GM18858 (cell line): ENCODE results near the gene OSTN.

ENCODE experiments used
- ATAC-seq: cut with Tn5 transposase; IDR thresholded peaks from one replicate; pipeline ENCODE4 v1.9.1; 2021; ENCODE audit not compliant: unreplicated experiment

Gene OSTN

GRCh38 chr3:191234216-191234615 lies 35.2 kb downstream of the OSTN start:
- no peak for ATAC-seq

- peak; percentile 99 for ATAC-seq
Measured at GRCh38 chr3:191235331-191236314, 36.6 kb downstream of the OSTN start.

GRCh38 chr3:191236646-191237045 lies 37.6 kb downstream of the OSTN start:
- ATAC-seq = no peak

GRCh38 chr3:191237047-191237882 lies 38.2 kb downstream of the OSTN start:
- no peak for ATAC-seq

GRCh38 chr3:191238321-191238817 lies 39.3 kb downstream of the OSTN start:
- ATAC-seq = no peak

- no peak for ATAC-seq
Measured at GRCh38 chr3:191239407-191240031, 40.5 kb downstream of the OSTN start.

- ATAC-seq = no peak
Measured at GRCh38 chr3:191240486-191240885, 41.4 kb downstream of the OSTN start.

- ATAC-seq = no peak
Measured at GRCh38 chr3:191244242-191244867, 45.3 kb downstream of the OSTN start.

- peak; percentile 50 for ATAC-seq
Measured at GRCh38 chr3:191246034-191246433, 47.0 kb downstream of the OSTN start.

- no peak for ATAC-seq
Measured at GRCh38 chr3:191246630-191247029, 47.6 kb downstream of the OSTN start.

GRCh38 chr3:191253089-191253799 lies 54.2 kb downstream of the OSTN start:
- ATAC-seq = no peak

- no peak for ATAC-seq
Measured at GRCh38 chr3:191254098-191254873, 55.2 kb downstream of the OSTN start.

GRCh38 chr3:191255156-191255555 lies 56.1 kb downstream of the OSTN start:
- no peak for ATAC-seq

- no peak for ATAC-seq
Measured at GRCh38 chr3:191256405-191256804, 57.4 kb downstream of the OSTN start.

- no peak for ATAC-seq
Measured at GRCh38 chr3:191257286-191257685, 58.2 kb downstream of the OSTN start.

- no peak for ATAC-seq
Measured at GRCh38 chr3:191259486-191259885, 60.4 kb downstream of the OSTN start.

- no peak for ATAC-seq
Measured at GRCh38 chr3:191260431-191261303, 61.6 kb downstream of the OSTN start.

GRCh38 chr3:191261304-191261638 lies 62.2 kb downstream of the OSTN start:
- no peak for ATAC-seq
